OCI-LY7 (cell line): ENCODE measurements around the gene KCNH1. TPM values are rescaled to one million over a fixed set of nuclear protein-coding genes. Genes with fewer than 3 reads are reported as not detected.

Experiments
- BruUV-seq: library from RNA; stranded (reverse); fragments of 400-500 nt; replicated peaks from 2 replicates; lab custom pipeline; 2021; lab: Mats Ljungman, UMichigan
- CTCF ChIA-PET: fragments of 300-600 bp; sonication (Branson Sonifier 250); formaldehyde crosslinking; loops from one replicate; lab custom pipeline; 2022; ENCODE audit warnings: antibody characterized with exemption; ENCODE audit not compliant: unreplicated experiment; lab: Charles Lee
- POLR2A ChIA-PET: fragments of 300-600 bp; sonication (Branson Sonifier 250); formaldehyde crosslinking; loops from one replicate; lab custom pipeline; 2022; ENCODE audit warnings: antibody characterized with exemption; lab: Charles Lee
- DNase-seq: peaks from one replicate; pipeline ENCODE4 v3.0.0-alpha.2; 2015; ENCODE audit warnings: low spot score
- H2AFZ ChIP-seq: fragments of 200-600 bp; sonication (generic), shearing (Covaris generic); 2 replicates; pipeline ENCODE4 v1.6.1; 2014; ENCODE audit warnings: mild to moderate bottlenecking, antibody characterized with exemption, low read length, moderate library complexity
- H3K27ac ChIP-seq: fragments of 200-600 bp; sonication (generic); 2 replicates; pipeline ENCODE4 v1.5.1; 2014; ENCODE audit warnings: mixed run types, low read depth, mild to moderate bottlenecking, moderate library complexity, low read length, inconsistent platforms; ENCODE audit not compliant: poor library complexity, severe bottlenecking
- H3K36me3 ChIP-seq: fragments of 200-600 bp; sonication (generic); 2 replicates; pipeline ENCODE4 v1.6.1; 2014; ENCODE audit warnings: mild to moderate bottlenecking, antibody characterized with exemption, low read length, moderate library complexity, mixed read lengths; ENCODE audit not compliant: insufficient read depth
- H3K4me1 ChIP-seq: fragments of 200-600 bp; sonication (generic); 2 replicates; pipeline ENCODE4 v1.5.1; 2014; ENCODE audit warnings: mild to moderate bottlenecking, low read length; ENCODE audit not compliant: insufficient read depth, poor library complexity, severe bottlenecking
- H3K4me2 ChIP-seq: fragments of 200-600 bp; sonication (generic); 2 replicates; pipeline ENCODE4 v1.6.1; 2014; ENCODE audit warnings: mild to moderate bottlenecking, low read length
- H3K4me3 ChIP-seq: fragments of 200-600 bp; sonication (generic); 2 replicates; pipeline ENCODE4 v1.5.1; 2014; ENCODE audit warnings: mild to moderate bottlenecking, low read depth, low read length; ENCODE audit not compliant: poor library complexity, severe bottlenecking
- H3K79me2 ChIP-seq: fragments of 200-600 bp; sonication (generic); 2 replicates; pipeline ENCODE4 v1.6.1; 2016; ENCODE audit warnings: low read depth, mild to moderate bottlenecking, low read length, moderate library complexity, mixed read lengths; ENCODE audit not compliant: insufficient read depth
- H3K9me2 ChIP-seq: fragments of 200-600 bp; sonication (generic); 2 replicates; pipeline ENCODE4 v1.6.1; 2016; ENCODE audit warnings: mild to moderate bottlenecking, low read length, mixed read lengths; ENCODE audit not compliant: insufficient read depth
- H3K9me3 ChIP-seq: fragments of 200-600 bp; sonication (generic); 2 replicates; pipeline ENCODE4 v1.6.1; 2014; ENCODE audit warnings: mild to moderate bottlenecking, mixed run types, low read length, mixed read lengths
- H4K20me1 ChIP-seq: fragments of 200-600 bp; sonication (generic); 2 replicates; pipeline ENCODE4 v1.6.1; 2014; ENCODE audit warnings: mild to moderate bottlenecking, antibody characterized with exemption, low read length, moderate library complexity, mixed read lengths; ENCODE audit not compliant: insufficient read depth
- CTCF ChIP-seq: fragments of 200-600 bp; sonication (generic); conservative IDR thresholded peaks from 2 replicates; pipeline ENCODE4 v1.5.1; 2014; ENCODE audit warnings: mild to moderate bottlenecking, antibody characterized with exemption, low read length, moderate library complexity, mixed read lengths
- EZH2phosphoT487 ChIP-seq: fragments of 200-600 bp; sonication (generic); IDR thresholded peaks from 2 replicates; pipeline ENCODE4 v1.6.1; 2018; ENCODE audit warnings: low read depth, borderline replicate concordance, mild to moderate bottlenecking, mixed run types, antibody characterized with exemption, low read length, moderate library complexity, mixed read lengths
- intact Hi-C: fragments of 100-400 bp; cut with micrococcal nuclease; formaldehyde crosslinking; loops from one replicate; pipeline ENCODE4 v1.10.0; 2022; ENCODE audit not compliant: unreplicated experiment
- total RNA-seq, 2 experiments: library from RNA; depleted of rRNA in 1 of 2; stranded (reverse); fragments of >200 nt in 1 of 2; shearing (Covaris generic) in 1 of 2; gene quantifications; 2 replicates each; pipeline ENCODE4 v1.2.3, GENCODE V29; 2014 to 2022

Gene KCNH1
- total RNA-seq, 2 experiments from 2014 or later: not detected

GRCh38 chr1:210688512-210689234, 445.3 kb downstream of the KCNH1 start:
- POLR2A ChIA-PET: interaction anchor here (0.6 kb wide), 2 partner anchors 109 to 129 kb away, joined by 3 read pairs; no protein-coding TSS in a partner anchor
- TF ChIP-seq CTCF (no peak), EZH2phosphoT487 (no peak)
- no peaks in the 10 kb centered on the region for H3K9me2 ChIP-seq
- no peaks in the 10 kb centered on the region for H4K20me1 ChIP-seq
- no peak overlapping the region for H3K27ac ChIP-seq
- H3K4me1 ChIP-seq: no peaks in the 10 kb centered on the region
- CTCF ChIA-PET: no interaction called here
- BruUV-seq: no TSS peak
- no peak overlapping the region for H3K4me2 ChIP-seq
- no peak overlapping the region for H2AFZ ChIP-seq
- H3K4me3 ChIP-seq: no peak overlapping the region
- DNase-seq: no peak
- no peaks in the 10 kb centered on the region for H3K36me3 ChIP-seq
- H3K9me3 ChIP-seq: no peaks in the 10 kb centered on the region
- intact Hi-C loops: no loop called here
- no peaks in the 10 kb centered on the region for H3K79me2 ChIP-seq

GRCh38 chr1:210687582-210688279, 446.2 kb downstream of the KCNH1 start:
- no TSS peak for BruUV-seq
- TF ChIP-seq CTCF (no peak), EZH2phosphoT487 (no peak)

GRCh38 chr1:210686841-210687240, 447.1 kb downstream of the KCNH1 start:
- Histone ChIP-seq H3K36me3 (no peaks in the 10 kb centered on the region), H3K4me3 (no peak overlapping the region), H3K4me2 (no peak overlapping the region), H3K79me2 (no peaks in the 10 kb centered on the region), H4K20me1 (no peaks in the 10 kb centered on the region), H3K4me1 (no peaks in the 10 kb centered on the region), H2AFZ (no peak overlapping the region), H3K9me2 (no peaks in the 10 kb centered on the region), H3K9me3 (no peaks in the 10 kb centered on the region), H3K27ac (no peak overlapping the region)
- ChIA-PET POLR2A (interaction anchor here (0.5 kb wide), 1 partner anchor 827 kb away, joined by 6 read pairs; no protein-coding TSS in a partner anchor), CTCF (no interaction called here)
- TF ChIP-seq EZH2phosphoT487 (no peak), CTCF (no peak)
- intact Hi-C loops: no loop called here
- no TSS peak for BruUV-seq
- no peak for DNase-seq

More at GRCh38 chr1:210687582-210688279, 446.2 kb downstream of the KCNH1 start:
- intact Hi-C loops: no loop called here
- Histone ChIP-seq H2AFZ (no peak overlapping the region), H3K4me3 (no peak overlapping the region), H3K4me1 (no peaks in the 10 kb centered on the region), H3K9me2 (no peaks in the 10 kb centered on the region), H3K9me3 (no peaks in the 10 kb centered on the region), H3K36me3 (no peaks in the 10 kb centered on the region), H3K79me2 (no peaks in the 10 kb centered on the region), H3K4me2 (no peak overlapping the region), H4K20me1 (no peaks in the 10 kb centered on the region), H3K27ac (no peak overlapping the region)
- ChIA-PET CTCF (no interaction called here), POLR2A (no interaction called here)
- DNase-seq: no peak
